VCaP (cell line): ENCODE results near the gene SMIM10.
"Not testable (repeated sequence)": the region's sequence is repeated elsewhere in the genome, so short reads cannot be mapped to it uniquely, and the experiment has no call there.

Experiments
- H3K27ac ChIP-seq: fragments of 450-650 bp; 2 replicates; pipeline ENCODE4 v1.5.1; 2017
- TF ChIP-seq, protein P1 (sequence below): fragments of 450-650 bp; conservative IDR thresholded peaks from 2 replicates; pipeline ENCODE4 v1.5.1; 2017; ENCODE audit warnings: mild to moderate bottlenecking, moderate library complexity

SMIM10 gene

DNA sequence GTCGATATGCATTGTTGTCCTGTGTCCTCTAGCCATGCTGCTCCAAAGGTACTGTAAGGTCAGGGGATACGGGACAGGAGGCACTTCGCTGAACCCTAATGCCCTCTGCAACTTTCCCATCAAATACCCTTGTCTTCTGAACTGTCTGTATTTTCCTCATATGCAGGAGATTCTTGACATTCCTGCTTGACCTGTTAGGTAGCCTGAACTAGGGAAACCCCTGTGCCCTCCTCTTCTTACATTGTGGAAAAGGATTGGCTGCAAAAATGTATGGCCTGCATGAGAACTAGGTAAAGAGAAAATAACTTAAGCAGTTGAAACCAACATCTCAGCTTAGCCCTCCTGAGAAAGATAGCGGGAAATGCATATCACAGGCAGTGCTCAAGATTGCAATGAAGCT lies 20.1 kb downstream of the SMIM10 start:
- H3K27ac ChIP-seq, result no peak overlapping the region
- TF ChIP-seq, protein P1, sequence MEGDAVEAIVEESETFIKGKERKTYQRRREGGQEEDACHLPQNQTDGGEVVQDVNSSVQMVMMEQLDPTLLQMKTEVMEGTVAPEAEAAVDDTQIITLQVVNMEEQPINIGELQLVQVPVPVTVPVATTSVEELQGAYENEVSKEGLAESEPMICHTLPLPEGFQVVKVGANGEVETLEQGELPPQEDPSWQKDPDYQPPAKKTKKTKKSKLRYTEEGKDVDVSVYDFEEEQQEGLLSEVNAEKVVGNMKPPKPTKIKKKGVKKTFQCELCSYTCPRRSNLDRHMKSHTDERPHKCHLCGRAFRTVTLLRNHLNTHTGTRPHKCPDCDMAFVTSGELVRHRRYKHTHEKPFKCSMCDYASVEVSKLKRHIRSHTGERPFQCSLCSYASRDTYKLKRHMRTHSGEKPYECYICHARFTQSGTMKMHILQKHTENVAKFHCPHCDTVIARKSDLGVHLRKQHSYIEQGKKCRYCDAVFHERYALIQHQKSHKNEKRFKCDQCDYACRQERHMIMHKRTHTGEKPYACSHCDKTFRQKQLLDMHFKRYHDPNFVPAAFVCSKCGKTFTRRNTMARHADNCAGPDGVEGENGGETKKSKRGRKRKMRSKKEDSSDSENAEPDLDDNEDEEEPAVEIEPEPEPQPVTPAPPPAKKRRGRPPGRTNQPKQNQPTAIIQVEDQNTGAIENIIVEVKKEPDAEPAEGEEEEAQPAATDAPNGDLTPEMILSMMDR, result no peak

DNA sequence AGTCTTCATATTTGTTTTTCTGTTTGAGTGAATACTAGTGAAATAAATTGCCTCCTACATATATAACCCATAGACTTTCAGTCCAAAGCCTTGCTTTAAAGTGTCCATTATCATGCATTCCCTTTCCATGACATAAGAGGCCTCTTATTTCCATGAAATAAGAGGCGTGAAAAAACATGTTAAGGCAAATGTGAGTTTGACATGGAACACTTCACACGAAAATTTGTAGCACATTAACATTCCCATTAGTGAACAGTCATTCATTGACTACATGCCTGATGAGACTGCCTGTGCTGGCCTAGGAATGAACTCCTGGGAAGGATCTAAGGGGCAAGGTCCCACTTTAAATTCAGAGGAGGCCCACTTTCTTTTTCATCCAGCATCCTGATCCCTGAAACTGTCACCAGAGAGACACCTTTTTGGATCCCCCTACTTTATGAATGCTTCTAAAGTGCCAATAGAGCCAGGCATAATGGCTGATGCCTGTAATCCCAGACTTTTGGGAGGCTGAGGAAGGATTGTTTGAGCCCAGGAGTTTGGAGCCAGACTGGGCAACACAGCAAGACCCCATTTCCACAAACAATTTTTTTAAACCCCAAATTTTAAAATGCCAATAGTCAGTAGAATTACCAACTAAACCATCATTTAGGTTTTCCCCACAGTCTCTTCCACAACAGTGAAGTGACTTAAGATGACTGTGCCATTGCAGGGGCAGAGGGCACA lies 24.9 kb downstream of the SMIM10 start:
- TF ChIP-seq, protein P1, result no peak

DNA sequence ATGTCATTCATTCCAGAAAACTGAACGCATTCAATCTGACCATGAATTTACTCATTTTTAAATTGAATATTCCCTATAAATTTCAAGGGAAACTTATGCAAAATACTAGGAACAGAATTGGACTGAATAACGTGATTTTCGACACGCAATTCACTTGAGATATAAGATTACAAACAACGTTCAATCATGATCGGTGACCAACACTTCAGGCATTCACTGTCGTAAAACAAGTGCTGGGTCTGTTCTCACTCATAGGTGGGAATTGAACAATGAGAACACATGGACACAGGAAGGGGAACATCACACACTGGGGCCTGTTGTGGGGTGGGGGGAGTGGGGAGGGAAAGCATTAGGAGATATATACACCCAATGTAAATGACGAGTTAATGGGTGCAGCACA lies 29.1 kb downstream of the SMIM10 start:
- H3K27ac ChIP-seq, result not testable (repeated sequence)

More for the DNA sequence above, 24.9 kb downstream of the SMIM10 start:
- no peak overlapping the region for H3K27ac ChIP-seq

DNA sequence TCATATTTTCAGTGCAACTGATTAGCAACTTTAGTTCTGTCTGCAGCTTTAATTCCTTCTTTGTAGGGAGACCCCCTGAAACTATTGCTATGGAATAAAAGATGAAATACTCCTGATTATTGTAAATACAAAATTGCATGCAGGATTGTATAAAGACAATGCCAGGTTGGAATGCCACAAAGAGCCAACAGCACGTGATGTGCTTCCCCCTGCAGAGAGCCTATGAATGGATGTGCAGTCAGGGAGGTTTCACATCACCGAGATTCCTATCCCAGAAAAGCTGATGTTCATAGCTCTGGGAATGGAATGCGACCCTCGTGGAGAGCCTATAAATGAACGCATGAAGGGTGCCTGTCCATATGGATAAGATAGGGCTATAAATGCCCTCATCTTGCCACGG lies 33.0 kb downstream of the SMIM10 start:
- H3K27ac ChIP-seq, result peak overlapping the region; percentile 77

DNA sequence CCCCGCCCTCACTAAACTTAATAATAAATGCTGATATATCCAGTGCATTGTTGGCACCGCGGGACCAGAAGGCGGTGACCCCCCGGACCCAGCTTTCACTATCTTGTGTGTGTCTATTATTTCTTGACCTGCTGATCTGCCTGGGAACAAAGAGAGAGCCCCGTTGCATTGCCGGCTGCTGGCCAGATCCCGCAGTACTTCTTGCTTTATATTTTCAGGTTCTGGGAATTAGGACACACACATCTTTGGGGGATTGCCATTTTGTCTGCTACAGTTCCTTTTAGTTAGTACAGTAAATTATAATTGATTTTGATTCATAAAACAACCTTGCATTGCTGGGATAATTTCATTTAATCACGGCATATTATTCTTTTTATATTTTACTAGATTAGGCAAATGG lies 33.7 kb downstream of the SMIM10 start:
- peak overlapping the region; percentile 77 for H3K27ac ChIP-seq
- TF ChIP-seq, protein P1, result 0 out of 2 replicates have a peak, but pooled peaks have one; percentile 21

DNA sequence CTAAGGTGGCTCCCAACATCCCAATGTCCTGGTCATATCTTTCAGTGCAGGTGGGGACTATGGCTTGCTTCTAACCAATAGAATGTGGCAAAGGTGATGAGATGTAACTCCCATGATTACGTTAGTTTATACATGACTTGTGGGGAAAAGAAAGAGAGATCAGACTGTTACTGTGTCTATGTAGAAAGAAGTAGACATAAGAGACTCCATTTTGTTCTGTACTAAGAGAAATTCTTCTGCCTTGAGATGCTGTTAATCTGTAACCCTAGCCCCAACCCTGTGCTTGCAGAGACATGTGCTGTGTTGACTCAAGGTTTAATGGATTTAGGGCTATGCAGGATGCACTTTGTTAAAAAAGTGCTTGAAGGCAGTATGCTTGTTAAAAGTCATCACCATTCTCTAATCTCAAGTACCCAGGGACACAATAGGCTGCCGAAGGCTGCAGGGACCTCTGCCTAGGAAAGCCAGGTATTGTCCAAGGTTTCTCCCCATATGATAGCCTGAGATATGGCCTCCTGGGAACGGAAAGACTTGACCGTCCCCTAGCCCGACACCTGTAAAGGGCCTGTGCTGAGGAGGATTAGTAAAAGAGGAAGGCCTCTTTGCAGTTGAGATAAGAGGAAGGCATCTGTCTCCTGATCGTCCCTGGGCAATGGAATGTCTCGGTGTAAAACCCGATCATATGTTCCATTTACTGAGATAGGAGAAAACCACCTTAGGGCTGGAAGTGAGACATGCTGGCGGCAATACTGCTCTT lies 39.6 kb downstream of the SMIM10 start:
- peak overlapping the region; percentile 67 for H3K27ac ChIP-seq

DNA sequence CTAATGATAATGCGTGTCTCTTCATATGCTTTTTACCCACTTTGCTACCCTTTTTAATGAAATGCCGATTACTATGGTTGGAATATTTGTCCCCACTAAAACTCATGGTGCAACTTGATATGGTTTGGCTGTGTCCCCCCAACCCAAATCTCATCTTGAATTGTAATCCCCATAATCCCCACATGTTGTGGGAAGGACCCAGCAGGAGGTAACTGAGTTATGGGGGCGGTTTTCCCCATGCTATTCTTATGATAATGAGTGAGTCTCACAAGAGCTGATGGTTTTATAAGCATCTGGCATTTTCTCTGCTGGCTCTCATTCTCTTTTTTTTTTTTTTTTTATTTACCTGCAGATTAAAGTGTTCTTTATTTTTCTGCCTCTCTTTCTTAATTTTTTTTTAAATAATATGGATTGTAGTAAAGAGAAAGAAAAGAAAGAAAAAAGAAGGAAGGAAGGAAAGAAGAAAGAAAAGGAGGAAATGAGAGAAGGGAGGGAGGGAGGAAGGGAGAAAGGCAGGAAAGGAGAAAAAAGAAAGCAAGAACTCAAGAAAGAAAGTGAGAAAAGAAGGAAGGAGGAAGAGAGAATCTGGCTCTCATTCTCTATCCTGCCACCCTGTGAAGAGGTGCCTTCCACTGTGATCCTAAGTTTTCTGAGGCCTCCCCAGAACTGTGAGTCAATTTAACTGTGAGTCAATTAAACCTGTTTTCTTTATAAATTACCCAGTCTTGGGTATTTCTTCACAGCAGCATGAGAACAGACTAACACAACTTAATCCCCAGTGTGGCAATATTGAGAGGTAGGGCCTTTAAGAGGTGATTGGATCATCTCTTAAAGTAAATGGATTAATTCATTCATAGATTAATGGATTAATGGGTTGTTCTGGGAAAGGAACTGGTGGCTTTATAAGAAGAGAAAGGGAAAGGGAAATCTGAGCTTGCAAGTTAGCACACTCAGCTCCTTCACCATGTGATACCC lies 50.6 kb downstream of the SMIM10 start:
- not testable (repeated sequence) for H3K27ac ChIP-seq
